ENCODE results near the gene RILPL2.
"Not testable (repeated sequence)": the region's sequence is repeated elsewhere in the genome, so short reads cannot be mapped to it uniquely, and the experiment has no call there.

The RILPL2 gene

DNA sequence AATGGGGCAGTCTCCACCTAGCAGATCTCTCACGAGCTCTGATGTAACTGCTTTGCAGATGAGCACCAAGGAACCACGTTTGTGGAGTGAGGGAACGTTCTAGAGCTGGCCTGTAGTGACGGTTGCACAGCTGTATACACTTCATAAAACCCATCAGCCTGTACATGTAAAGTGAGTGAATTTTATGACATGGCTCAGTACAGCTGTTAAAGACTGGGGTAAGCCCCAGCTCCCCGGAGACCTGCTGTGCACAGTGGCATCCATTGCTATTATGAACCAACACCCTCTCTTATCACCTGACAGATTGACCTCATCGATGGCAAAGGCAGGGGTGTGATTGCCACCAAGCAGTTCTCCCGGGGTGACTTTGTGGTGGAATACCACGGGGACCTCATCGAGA lies 31.9 kb downstream of the RILPL2 start:
- no peak for DNase-seq (ENCODE audit: low read depth in 2 of 2)

- DNase-seq (ENCODE audit: low read depth in 2 of 2): no peak
Observed at GRCh38 chr12:123401753-123402683, 34.5 kb downstream of the RILPL2 start.

DNA sequence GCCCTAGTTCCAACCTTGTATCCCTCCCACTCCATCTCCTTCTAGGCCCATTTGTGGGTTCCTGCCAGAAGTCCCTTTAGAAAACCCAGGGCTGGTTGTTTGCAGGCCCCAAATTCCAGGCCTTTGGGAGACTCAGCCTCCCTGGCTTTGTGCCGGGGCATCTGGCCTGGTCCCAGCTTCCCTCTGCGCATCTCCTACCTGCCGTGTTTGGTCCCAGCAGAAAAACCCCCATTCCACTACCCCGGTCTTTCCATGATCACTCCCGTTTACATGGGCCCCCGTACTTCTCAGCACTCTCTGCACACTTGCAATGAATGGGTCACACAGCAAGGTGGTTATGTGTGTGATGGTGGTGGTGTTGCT lies 37.2 kb downstream of the RILPL2 start:
- no peak for DNase-seq (ENCODE audit: low read depth in 2 of 2)

GRCh38 chr12:123398550-123399254 lies 37.8 kb downstream of the RILPL2 start:
- DNase-seq (ENCODE audit: low read depth in 2 of 2): no peak

GRCh38 chr12:123398177-123398549 lies 38.3 kb downstream of the RILPL2 start:
- no peak for DNase-seq (ENCODE audit: low read depth in 2 of 2)

- DNase-seq (ENCODE audit: low read depth in 2 of 2): no peak
Observed at GRCh38 chr12:123397400-123397799, 39.1 kb downstream of the RILPL2 start.

- no peak for DNase-seq (ENCODE audit: low read depth in 2 of 2)
Observed at GRCh38 chr12:123396954-123397353, 39.5 kb downstream of the RILPL2 start.

DNA sequence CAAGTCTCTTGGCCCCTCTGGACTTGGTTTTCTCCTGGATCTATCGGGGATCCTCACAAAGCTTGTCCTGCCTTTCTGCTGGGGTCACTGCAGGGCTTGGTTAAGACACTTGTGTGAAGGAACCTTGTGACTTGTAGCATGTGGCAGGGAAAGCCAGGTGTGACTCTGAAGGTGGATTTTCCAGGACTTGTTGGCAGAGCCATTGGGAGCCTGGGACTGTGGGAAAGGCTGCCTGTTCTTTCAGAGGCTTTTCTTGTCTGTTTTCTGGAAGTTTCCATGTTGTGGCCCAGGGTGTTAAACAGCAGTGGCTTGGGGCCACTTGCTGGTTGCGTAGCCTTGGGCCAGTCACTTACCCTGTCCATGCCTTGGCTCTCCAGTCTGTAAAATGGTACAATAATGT lies 39.9 kb downstream of the RILPL2 start:
- DNase-seq (ENCODE audit: low read depth in 2 of 2): no peak

GRCh38 chr12:123395236-123395635 lies 41.2 kb downstream of the RILPL2 start:
- DNase-seq (ENCODE audit: low read depth in 2 of 2): no peak

DNA sequence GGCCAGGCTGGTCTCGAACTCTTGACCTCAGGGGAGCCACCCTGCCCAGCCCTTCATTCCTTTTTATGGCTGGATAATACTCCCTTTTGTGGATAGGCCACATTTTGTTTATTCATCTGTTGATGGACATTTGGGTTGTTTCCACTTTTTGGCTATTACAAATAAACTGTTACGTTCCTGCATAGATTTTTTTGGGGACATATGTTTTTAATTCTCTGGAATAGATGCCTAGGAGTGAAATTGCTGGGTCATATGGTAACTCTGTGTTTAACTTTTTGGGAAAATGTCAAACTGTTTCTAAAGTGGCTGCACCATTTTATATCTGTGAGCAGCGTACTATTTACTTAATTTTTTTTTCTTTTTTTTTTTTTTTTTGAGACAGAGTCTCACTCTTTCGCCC lies 42.7 kb downstream of the RILPL2 start:
- no peak for DNase-seq (ENCODE audit: low read depth in 2 of 2)

DNA sequence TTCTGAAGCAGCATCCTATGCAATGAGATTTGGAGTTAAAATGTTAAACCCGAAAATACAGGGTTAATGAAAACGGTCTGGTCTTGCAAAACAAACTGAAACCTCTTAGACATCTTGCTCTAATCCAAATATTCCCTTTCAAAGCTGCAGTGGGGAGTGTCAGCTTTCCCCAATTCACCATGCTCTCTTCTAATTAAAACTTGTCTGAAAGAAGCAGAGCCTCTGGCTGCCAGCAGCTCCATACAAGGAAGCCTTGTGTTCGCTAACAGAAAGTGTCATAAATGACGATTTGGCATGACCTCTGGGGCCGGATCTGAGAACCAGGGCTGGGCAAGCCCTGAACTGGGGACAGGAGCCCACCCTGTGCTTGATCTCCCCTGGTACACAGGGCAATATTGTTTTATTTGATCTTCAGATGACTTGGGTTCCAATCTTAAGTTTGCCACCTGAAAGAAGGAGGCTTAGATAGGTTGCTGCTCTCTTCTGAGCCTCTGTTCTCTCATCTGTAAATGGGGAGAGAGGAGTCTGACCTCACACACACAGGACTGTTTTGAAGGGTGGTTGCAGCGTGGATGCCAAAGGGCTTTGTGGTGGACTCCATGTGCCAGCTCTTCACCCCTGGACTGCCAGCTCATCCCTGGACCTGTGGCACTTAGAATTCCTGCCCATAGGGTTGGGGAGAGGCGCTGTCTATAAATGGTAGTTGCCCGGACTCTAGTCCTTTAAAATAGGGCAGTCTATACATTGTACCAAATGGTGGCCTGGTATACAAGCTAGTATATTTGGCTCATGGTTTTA lies 44.7 kb downstream of the RILPL2 start:
- no peak for DNase-seq (ENCODE audit: low read depth in 2 of 2)

- DNase-seq (ENCODE audit: low read depth in 2 of 2): no peak
Observed at GRCh38 chr12:123390498-123391426, 45.7 kb downstream of the RILPL2 start.

DNA sequence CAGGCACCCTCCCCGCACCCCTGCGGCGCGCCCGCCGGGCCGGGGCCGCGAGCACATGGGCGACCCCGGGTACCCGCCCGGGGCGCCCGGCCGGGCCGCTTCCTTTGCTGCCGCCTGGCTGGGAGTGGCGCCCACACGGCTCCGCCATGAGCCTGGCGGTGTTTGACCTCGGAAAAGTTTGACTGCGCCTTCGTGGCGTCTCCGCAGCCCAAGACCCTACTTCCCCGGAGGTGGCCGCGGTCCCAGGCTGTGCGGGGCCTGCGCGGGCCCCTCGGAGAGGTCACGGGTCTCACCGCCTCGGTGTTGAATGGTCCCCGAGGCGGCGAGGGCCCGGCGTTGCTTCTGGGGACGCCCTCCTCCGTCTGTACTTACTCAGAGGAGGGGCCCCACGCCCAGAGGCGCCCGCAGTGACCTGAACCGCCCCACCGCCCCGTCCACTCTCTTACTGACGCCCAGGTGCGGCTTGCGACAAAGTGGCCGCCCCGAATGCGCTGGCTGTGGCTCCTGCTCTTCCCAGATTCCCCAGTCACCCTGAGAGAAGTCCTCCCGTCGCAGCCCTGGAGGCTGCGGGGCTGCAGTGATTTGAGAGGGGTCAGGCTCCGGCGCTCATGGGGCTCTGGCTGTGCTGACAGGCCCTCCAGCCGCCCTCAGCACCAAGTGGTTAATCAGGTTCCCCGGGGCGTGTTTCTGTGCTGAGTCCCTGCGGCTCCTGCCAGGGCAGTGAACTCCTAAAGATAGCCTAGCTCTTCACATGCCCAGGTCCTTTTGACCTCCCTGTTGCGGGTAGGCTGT lies 46.7 kb downstream of the RILPL2 start:
- DNase-seq (ENCODE audit: low read depth in 2 of 2): no peak

GRCh38 chr12:123388951-123389559 lies 47.4 kb downstream of the RILPL2 start:
- no peak for DNase-seq (ENCODE audit: low read depth in 2 of 2)

DNA sequence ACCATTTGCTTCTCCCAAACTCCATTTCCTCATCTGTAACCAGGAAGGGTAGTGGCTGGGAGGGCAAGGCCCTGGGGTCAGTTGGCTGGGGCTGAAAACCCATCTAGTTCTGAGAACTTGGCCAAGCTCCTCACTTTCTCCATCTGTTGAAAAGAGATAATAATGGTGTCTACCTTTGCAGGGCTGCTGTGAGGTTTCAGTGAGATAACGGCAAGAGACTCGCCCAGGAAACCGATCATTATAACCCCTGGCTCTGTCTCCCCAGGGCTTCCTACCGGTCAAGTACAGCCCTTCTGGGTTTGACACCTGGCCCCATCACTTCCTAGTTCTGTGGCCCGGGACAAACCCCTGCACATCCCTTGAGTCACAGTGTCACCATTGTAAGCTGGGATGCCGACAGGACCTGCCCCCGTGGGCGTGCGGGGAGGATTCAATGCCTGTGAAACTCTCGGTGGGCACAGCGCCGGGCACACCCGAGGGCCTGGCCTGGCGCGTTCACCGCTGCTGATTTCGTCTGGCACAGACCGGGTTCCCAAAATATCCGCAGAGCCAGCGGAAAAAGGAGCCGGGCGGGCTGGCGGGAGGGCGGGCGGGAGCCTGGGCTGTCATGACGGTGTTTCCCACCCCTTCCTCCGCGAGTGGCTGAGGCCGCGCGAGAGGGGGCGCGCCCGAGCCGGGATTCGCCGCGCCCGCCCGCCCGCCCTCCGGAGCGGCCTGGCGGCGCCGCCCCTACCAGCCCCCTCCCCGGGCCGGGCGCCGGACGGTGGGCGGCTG lies 48.1 kb downstream of the RILPL2 start:
- DNase-seq (ENCODE audit: low read depth in 2 of 2): no peak

DNA sequence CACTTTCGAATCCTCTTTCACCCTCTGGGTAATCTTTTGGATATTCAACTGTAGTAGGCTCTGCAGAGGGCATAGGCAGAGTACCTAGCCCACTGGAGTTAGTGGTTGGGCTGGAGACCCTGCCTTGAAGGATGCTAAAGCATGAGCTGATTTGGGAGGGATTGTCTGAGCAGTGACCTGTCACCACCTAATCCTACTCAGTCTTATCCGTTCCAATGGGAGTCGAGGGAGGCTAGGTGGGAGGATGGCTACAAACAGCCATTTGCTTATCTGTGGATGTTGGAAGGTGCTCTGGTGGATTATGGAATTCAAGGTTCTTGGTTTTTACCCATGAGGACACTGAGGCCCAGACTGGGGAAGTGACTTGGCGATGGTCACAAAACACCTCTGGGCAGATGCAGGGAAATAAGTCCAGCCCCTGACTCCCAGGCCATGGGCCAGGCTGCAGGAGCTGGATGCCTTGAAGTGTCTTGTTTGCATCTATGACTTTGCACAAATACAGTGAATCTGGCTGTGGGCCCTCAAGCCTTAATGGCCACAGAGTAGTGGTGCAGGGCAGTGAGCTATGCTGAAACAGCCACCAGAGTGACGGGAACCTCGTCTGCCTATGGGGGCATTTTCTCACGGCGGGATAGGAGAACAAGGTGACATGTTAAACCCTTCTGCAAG lies 48.8 kb downstream of the RILPL2 start:
- no peak for DNase-seq (ENCODE audit: low read depth in 2 of 2)

DNA sequence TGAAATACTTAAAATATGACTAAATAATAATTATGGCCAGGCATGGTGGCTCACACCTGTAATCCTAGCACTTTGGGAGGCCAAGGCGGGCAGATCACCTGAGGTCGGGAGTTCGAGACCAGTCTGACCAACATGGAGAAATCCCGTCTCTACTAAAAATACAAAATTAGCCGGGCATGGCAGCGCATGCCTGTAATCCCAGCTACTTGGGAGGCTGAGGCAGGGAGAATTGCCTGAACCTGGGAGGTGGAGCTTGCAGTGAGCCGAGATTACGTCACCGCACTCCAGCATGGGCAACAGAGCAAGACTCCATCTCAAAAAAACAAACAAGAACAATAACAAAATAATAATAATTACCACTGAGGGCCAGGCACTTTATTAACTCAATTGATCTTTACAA lies 50.9 kb downstream of the RILPL2 start:
- DNase-seq (ENCODE audit: low read depth in 2 of 2): not testable (repeated sequence)

GRCh38 chr12:123384994-123385376 lies 51.5 kb downstream of the RILPL2 start:
- DNase-seq (ENCODE audit: low read depth in 2 of 2): peak in 1 of 2 experiments; percentile 62
